Left forelimb (tissue), 1 donor: ENCODE results near the gene QRFP.

Experiments
- DNase-seq: peaks from one replicate; pipeline ENCODE4 v3.0.0-alpha.2; 2018; ENCODE audit warnings: low spot score

QRFP gene

DNA sequence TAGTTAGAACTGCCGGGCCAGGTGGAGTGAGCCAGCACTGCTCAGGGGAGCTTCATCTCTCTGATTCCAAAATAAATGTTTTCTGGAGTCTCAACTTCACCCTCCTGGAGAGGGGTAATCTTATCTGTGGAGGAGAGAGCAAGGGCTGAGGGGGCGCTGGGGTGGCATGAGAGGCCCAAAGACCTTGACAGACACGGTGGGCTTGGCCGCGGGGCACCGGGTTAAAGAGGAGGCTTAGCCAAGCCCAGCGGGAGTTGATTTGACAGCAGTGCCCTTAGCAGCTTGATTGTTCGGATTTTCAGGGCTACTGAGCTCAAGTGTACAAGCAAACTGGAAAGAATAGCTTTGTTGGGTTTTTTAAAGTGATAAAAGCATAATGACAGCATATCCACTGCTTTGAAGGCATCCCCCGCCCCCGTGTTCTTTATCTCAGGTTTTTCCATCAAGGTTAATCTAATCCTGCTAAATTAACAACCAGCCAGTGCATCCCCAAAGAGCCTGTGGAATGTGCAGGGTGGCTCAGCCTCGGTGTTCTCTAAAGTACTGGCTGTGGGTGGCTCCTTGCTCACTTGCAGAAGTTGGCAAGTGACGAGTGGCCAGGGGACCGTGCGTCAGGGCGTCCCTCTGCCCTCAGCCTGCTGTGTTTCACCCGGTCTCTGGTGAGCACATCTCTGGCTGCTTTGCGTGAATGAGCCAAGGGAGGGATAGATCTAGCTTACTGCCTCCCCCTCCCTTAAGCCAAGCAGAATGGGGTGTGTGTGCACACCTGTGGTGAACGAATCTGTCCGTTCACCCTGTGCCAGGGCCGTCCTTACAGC lies 5.5 kb downstream of the QRFP start:
- DNase-seq = no peak

DNA sequence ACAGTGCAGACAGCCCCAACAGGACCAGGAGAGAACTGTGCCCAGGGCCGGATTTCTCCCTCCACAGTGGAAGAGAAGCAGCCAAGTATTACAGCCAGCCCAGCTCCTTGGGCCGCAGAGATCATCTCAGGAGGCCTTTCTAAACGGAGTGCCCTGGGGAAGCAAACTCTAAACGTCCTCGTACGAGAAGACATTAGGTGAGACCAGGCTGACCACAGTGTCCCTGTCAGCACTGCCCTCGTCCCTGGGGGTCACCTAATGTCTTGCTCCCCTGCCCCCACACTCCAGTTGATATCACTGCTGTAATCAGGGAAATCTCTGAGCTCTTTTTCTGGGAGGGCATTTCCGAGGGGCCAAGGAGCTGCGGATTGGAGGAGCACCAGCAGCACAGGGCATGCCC lies 6.5 kb downstream of the QRFP start:
- DNase-seq = no peak

DNA sequence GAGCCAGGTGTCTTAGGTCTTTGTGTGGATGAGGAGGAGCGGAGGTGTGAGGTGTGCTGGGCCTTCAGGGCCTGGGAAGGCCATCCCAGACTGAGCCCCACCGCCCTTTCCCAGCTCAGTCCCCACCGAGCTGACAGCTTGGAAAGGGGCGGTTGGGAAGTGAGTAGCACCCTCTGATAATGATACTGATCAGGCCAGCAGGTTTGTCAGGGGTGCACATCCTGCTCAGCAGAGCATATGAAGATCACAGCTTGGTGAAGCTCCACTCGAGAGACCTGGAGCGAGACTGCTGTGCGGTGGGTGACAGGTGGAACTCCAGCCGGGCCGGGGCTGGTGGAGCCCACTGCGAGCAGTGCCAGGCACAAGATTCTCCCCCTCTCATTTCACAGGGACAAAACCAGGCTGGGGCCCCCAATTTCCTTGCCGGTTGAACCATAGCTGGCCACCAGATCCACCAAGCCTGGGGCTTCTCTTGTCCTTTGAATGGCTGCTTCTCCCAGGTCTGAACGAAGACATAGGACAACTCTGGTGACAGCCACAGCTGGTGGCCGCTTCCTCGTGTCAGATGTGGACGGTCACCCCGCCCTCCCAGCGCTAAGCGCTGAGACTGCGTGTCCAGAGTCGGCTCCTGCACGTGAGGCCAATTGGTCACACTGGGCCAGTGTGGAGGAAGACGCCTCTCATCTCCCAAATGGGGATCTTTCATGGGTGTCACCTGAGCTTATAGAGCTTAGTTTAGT lies 8.3 kb downstream of the QRFP start:
- no peak for DNase-seq

DNA sequence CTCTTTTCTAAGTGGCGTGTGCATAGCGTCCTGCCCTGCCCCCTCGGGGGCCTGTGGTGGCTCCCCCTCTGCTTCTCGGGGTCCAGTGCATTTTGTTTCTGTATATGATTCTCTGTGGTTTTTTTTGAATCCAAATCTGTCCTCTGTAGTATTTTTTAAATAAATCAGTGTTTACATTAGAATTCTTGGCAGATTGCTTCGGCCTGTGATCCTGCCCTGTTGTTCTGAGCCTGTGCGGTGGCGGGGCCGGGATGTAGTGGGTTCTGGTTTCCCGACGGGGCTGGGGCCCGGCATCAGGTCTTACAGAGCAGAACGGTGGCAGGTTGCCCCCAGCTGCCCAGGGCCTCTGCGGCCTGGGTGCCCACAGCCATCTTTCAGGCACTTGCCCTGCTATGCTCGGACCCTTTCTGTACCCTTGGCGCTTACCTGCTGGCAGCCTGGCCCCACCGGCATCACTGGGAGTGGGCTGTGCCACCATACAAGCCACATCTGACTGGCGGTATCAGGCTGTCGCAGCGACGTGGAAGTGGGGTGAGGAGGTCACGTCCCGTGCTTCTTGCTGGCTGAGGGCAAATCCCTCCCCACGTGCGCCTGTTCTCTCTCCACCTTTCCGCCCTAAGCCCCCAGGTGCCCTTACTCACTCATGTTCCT lies 9.0 kb downstream of the QRFP start:
- DNase-seq = no peak

DNA sequence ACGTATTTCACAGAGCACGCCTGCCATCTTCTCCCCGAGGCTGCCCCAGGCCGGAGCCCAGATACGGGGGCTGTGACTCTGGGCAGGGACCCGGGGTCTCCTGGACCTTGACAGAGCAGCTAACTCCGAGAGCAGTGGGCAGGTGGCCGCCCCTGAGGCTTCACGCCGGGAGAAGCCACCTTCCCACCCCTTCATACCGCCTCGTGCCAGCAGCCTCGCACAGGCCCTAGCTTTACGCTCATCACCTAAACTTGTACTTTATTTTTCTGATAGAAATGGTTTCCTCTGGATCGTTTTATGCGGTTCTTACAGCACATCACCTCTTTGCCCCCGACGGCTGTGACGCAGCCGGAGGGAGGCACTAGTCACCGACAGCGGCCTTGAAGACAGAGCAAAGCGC lies 9.6 kb downstream of the QRFP start:
- DNase-seq = no peak

DNA sequence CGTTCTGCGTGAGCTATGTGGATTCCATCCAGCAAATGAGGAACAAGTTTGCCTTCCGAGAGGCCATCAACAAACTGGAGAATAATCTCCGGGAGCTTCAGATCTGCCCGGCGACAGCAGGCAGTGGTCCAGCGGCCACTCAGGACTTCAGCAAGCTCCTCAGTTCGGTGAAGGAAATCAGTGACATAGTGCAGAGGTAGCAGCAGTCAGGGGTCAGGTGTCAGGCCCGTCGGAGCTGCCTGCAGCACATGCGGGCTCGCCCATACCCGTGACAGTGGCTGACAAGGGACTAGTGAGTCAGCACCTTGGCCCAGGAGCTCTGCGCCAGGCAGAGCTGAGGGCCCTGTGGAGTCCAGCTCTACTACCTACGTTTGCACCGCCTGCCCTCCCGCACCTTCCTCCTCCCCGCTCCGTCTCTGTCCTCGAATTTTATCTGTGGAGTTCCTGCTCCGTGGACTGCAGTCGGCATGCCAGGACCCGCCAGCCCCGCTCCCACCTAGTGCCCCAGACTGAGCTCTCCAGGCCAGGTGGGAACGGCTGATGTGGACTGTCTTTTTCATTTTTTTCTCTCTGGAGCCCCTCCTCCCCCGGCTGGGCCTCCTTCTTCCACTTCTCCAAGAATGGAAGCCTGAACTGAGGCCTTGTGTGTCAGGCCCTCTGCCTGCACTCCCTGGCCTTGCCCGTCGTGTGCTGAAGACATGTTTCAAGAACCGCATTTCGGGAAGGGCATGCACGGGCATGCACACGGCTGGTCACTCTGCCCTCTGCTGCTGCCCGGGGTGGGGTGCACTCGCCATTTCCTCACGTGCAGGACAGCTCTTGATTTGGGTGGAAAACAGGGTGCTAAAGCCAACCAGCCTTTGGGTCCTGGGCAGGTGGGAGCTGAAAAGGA lies 10.9 kb downstream of the QRFP start:
- DNase-seq = no peak

DNA sequence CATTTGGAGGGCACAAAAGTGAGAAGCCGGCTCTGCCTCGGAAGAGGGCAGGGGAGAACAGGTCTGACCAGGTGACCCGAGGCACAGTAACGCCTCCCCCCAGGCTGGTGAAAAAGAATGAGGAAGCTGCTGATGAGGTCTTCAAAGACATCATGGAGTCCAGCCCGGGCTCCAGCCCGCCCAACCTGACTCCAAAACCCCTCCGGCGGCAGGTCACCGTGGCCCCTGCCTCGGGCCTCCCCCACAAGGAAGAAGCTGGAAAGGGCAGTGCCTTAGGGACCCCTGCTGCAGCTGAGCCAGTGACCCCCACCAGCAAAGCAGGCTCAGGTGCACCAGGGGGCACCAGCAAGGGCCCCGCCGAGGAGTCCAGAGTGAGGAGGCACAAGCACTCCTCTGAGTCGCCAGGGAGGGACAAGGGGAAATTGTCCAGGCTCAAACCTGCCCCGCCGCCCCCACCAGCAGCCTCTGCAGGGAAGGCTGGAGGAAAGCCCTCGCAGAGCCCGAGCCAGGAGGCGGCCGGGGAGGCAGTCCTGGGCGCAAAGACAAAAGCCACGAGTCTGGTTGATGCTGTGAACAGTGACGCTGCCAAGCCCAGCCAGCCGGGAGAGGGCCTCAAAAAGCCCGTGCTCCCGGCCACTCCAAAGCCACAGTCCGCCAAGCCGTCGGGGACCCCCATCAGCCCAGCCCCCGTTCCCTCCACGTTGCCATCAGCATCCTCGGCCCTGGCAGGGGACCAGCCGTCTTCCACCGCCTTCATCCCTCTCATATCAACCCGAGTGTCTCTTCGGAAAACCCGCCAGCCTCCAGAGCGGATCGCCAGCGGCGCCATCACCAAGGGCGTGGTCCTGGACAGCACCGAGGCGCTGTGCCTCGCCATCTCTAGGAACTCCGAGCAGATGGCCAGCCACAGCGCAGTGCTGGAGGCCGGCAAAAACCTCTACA lies 11.8 kb downstream of the QRFP start:
- DNase-seq = no peak

DNA sequence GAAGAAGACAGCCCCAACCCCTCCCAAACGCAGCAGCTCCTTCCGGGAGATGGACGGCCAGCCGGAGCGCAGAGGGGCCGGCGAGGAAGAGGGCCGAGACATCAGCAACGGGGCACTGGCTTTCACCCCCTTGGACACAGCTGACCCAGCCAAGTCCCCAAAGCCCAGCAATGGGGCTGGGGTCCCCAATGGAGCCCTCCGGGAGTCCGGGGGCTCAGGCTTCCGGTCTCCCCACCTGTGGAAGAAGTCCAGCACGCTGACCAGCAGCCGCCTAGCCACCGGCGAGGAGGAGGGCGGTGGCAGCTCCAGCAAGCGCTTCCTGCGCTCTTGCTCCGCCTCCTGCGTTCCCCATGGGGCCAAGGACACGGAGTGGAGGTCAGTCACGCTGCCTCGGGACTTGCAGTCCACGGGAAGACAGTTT lies 12.5 kb downstream of the QRFP start:
- DNase-seq = no peak

DNA sequence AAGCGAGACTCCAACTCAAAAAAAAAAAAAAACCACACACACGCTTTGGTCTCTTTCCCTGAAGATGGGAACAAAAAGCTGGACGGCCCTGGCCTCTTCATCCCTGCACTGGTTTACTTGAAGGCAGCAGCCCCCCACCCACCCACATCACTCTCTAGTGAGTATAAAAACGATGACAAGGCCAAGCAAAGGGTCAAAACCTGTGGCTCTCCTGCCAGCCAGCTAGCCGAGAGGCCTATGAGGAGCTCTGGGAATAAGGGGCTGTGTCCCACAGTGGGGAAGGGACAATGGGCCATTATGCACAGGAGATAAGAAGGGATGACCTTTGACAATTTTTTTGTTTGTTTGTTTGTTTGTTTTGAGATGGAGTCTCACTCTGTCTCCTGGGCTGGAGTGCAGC lies 13.1 kb downstream of the QRFP start:
- DNase-seq = no peak

DNA sequence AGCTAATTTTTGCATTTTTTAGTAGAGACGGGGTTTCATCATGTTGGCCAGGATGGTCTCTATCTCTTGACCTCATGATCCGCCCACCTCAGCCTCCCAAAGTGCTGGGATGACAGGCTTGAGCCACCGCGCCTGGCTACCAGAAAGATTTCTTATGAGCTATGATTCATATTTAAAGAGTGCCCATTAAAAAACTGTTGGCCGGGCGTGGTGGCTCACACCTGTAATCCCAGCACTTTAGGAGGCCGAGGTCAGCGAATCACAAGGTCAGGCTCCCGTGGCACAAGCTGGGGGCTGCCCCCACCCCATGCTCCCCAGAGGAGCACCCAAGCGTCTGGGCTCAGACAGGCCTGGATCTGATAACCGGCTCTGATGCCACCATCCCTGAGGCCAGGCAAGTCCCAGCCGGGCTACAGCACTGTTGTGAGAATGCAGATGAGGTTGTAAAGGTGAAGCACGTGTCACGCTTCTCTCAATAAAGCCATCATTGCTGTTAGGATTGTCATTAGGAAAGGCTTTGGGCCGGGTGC lies 13.9 kb downstream of the QRFP start:
- no peak for DNase-seq

DNA sequence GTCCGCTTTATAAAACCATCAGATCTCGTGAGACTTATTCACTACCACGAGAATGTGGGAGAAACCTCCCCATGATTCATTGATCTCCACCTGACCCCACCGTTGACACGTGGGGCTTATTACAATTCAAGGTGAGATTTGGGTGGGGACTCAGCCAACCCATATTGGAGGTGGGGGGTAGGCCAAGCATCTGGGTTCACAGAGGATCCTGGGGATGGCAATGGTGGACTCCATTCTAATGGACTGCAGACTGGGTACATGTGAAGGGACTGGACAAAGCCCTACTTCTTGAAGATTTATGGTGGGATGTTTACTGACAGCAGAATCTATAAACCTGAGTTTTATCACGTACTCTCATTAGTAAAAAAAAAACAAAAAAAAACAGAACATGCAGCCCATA lies 15.1 kb downstream of the QRFP start:
- no peak for DNase-seq

DNA sequence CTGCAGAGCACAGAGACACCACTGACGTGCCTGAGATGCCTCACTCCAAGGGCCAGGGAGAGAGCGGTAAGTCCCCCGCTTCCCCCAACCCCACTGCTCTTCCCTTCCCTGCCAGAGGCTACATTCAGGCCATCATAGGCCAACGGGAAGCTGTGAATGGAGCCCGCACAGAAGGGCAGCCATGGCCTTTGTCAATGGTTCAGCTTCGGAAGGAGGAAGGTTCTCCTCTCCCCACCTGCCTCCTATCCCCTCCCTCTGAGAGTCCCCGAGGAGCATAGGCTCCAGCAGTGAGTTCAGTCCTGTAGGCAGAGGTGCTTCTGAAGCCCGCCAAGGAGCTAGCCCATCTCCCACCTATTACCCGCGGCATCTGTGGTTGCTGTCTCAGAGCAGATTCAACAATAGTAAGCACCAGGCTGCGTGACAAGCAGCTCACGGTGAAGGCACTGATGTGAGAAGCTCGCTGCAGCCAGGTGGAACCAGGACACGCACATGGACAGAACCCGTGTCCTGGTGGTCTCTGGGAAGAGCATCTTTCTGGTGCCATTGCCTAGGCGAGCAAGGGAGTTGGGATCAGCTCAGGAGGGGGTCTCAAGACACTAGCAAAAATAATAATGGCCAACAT lies 15.9 kb downstream of the QRFP start:
- DNase-seq = no peak

DNA sequence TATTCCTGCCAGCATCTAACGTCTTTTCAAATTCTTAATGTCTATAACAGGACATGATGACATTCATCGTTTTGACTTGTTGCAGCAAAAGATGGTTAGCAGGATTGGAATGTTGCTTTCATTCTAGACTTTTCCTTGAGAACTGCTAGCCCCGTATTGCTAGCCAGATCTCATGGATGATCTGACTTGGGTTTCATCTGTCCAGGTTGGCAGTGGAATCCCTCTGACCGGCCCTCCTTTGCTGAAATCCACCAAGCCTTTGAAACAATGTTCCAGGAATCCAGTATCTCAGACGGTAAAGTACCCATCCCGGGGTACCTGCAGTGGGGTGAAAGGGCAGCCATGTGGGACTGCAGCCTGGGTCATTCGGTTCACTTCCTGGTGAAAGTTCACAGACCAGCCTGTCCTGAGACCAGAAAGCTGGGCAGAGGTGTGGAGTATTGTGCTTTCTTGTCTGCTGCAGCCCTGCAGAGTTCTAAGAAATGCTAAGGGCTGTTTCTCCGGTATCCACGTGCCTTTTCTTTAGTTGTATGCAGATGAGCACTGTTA lies 16.7 kb downstream of the QRFP start:
- no peak for DNase-seq

DNA sequence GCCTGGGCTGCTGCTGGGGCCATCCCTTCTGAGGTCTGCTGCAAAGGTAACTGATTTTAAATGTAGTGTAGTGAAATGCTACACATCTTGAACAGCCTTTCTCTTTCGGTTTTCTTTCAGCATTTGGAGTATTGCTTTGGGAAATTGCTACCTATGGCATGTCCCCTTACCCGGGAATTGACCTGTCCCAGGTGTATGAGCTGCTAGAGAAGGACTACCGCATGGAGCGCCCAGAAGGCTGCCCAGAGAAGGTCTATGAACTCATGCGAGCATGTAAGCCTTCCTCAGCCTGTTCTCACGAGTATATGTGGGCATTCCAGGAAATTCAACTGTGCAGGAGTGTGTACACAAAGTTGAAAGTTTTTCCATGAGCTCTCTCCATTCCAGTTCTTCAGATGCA lies 18.3 kb downstream of the QRFP start:
- no peak for DNase-seq

DNA sequence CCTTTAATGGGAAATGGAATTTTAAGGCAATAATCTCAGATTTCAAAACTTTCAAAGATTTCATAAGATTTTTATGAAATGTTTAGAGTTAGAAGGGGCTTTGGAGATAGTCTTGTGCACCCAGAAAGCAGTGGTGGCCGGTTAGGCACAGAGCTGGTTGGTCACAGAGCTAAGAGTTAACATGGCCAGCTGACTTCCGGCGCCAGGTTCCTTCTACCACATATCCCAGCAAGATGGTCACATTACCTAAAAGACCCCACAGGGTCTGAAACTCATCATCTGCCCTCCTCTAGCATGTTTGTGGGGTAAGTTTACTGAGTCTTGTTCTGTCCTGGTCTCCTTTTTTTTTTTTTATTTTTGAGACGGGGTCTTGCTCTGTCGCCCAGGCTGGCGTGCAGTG lies 19.3 kb downstream of the QRFP start:
- no peak for DNase-seq

DNA sequence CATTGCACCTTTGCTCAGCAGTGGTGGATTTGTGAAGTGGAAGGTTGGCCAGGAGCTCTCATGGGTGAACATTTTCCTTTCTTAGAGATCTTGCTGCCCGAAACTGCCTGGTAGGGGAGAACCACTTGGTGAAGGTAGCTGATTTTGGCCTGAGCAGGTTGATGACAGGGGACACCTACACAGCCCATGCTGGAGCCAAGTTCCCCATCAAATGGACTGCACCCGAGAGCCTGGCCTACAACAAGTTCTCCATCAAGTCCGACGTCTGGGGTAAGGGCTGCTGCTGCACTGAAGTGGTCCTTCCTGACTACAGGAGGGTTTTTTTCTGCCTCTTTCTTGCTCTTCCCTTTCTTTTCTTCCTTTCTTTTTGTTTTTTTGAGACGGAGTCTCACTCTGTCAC lies 21.8 kb downstream of the QRFP start:
- no peak for DNase-seq

DNA sequence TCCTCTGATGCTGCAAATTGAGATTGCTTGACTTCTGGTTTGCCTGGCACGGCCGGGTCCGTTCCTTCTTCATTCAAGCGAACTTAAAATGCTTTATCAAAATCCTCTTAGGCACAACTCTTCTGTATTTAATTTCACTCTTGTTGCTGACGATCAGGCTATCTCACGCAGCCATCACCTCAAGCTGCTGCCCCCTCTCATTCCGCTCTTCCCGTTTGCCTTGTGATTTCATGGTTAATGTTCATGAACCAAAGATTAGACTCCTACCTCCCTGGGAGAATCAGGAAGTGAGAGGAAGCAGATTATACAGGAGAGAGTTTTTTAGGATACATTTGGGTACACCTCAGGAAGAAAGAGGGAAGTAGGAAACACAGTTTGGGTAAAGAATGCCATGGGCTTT lies 22.6 kb downstream of the QRFP start:
- DNase-seq = no peak

DNA sequence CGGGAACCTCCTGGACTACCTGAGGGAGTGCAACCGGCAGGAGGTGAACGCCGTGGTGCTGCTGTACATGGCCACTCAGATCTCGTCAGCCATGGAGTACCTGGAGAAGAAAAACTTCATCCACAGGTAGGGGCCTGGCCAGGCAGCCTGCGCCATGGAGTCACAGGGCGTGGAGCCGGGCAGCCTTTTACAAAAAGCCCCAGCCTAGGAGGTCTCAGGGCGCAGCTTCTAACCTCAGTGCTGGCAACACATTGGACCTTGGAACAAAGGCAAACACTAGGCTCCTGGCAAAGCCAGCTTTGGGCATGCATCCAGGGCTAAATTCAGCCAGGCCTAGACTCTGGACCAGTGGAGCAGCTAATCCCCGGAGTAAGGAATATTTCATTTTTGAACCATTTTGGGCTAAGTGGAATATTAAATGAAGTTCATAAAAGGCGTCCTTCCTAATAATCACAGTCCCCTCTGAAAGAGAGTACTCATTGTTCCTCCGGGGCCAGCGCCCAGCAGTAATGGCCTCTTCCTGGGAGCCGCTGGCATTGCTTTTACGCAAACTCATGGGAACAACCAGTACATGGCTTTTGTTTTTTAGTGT lies 23.6 kb downstream of the QRFP start:
- DNase-seq = no peak

DNA sequence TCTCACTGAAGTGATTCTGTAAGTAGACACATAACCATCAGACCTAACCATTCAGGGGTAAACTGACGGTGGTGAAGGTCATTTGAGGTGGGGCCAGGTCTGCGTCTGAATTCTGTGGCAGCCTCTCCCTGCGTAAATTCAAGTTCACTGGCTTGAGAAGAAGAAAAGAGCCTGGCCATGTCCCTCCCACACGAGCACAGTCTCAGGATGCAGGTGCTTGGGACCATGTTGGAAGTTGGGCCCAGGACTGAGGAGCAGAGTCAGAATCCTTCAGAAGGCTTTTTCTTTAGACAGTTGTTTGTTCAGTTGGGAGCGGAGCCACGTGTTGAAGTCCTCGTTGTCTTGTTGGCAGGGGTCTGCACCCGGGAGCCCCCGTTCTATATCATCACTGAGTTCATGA lies 24.1 kb downstream of the QRFP start:
- no peak for DNase-seq

DNA sequence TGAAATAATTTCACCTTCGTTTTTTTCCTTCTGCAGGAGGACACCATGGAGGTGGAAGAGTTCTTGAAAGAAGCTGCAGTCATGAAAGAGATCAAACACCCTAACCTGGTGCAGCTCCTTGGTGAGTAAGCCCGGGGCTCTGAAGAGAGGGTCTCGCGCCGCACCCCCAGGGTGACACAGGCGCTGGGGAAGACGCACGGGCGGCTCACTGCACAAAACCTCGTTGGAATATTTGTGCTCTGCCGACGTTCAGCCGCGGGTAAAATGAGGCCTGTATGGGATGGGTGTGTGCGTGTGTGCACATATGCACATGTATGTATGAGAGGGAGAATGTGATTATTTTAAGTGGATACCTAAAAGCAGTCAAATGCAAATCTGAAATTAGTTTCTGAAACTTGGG lies 24.5 kb downstream of the QRFP start:
- no peak for DNase-seq
